Measurements from ENCODE around the gene RNF39. TPM values are rescaled to one million over a fixed set of nuclear protein-coding genes. Genes with fewer than 3 reads are reported as not detected.
A peak's percentile ranks its signal among the peaks of the same experiment; 100 is the strongest.

The RNF39 gene
- total RNA-seq, 1 donor from 2014 or later, result not detected

- intact Hi-C loops (cut with DNase I), result no loop called here
- ATAC-seq (no peak), DNase-seq (ENCODE audit: low spot score) (peak; percentile 64)
Measured at GRCh38 chr6:30100585-30101443, 25.2 kb upstream of the RNF39 start.

DNA sequence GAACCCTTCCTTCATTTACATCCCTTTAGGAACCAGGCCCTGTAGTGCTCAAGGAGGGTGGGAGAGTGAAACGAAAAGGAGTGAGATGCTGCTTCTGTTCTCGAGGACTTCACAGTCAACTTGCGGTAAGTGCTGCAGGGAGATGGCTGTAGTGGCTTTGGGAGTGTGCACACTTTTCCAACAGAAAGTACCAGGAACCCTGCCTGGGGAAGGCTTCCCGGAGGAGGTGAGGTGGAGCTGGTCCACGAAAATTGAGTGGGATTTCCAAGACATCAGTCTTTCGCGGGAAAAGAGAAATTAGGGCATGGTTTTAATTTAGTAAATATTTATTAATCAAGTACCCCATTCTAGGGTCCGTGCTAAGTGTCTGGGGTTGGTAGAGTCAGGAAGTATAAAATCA, 24.6 kb upstream of the RNF39 start:
- ATAC-seq (no peak), DNase-seq (ENCODE audit: low spot score) (no peak)
- intact Hi-C loops (cut with DNase I), result no loop called here

DNA sequence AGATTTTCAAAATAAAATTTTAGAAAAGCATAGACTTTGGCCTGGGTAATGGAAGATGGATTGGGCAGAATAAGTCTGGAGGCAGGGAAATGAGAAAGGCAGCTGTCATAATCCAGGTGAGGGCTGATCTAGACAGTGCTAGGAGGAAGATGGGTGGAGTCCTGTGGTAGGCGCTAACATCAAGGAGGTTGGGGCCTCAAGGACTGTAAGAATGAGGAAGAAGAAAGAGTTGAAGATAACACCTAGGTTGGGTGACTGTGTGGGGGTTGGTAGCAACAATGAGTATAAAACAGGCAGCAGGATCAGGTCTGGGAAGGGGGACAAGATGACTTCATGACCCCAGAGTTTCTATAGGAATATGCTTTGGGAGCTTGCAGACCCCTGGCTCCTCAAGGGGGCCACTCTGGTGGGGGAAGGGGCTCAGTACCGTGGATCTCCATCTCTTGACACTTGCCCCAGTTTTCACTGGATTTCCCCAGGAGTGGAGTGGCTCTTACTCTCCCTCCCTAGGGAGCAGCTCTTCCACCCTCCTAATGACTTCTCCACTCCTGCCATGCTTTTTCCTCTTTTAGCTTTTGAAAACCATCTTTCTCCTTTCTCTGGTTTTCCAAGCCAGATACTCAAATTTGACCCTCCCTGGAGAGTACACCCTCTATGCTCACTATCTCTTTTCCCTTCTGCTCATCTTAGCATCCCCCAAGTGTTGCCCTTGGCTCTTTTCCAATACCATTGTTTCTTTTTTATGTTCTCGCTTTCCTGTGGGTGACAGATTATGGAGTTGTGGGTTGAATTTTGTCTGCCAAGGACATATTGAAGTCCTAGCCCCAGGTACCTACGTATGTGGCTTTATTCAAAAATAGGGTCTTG, 22.6 kb upstream of the RNF39 start:
- ATAC-seq (no peak), DNase-seq (ENCODE audit: low spot score) (no peak)
- intact Hi-C loops (cut with DNase I), result no loop called here

DNA sequence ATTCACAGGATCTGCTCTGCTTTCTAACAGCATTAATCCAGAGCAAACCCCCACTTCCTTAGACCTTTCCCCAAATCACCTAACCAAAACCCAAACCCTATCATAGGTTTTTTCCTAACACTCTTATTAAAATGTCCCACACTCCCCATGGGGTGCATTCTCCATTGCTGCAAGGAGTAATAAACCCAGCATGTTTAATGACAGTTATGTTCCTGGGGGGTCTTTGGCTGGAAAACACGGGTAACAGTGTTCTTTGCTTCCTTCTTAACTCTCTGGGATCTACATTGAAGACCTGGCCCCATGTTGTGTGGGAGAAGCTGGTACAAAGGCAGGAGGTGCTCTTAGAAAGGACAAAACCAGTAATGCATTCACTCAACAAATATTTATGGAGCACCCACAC, 21.3 kb upstream of the RNF39 start:
- ATAC-seq (no peak), DNase-seq (ENCODE audit: low spot score) (no peak)
- intact Hi-C loops (cut with DNase I), result no loop called here

DNA sequence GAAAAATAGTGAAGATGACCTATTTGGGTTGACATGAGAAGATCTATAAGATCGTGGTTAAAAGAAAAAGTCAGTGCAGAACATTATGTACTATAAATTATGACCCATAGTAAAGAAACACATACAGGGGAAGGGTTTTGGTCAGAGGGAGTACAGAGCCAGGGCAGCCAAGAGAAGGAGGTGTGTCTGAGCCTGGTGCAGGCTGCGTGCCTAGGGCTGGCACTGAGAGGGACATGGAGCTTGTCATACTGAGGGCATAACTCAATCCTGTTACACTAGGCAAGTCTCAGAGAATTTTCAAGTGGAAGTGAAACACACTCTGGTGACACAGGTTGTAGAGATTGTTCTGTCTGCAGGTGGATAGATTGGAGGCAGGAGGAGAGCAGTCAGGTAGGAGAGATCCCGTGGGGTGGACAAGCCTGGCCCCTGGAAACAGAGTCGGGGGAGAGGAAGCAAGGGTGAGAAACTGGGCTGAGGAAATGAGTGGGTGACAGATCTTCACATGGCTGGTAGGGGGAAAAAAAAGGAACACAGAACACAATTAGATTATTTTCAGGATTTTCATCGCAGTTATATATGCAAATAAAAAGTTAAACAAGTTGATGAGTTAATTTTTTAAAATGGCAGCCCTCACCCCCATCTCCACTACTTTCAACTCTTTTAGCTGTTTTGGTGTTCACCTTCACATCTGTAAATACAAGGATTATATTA, 18.5 kb upstream of the RNF39 start:
- intact Hi-C loops (cut with DNase I), result no loop called here

GRCh38 chr6:30092852-30093543, 17.4 kb upstream of the RNF39 start:
- ATAC-seq (no peak), DNase-seq (ENCODE audit: low spot score) (no peak)
- intact Hi-C loops (cut with DNase I), result no loop called here

More for the DNA sequence above, 18.5 kb upstream of the RNF39 start:
- no peak for DNase-seq (ENCODE audit: low spot score)
- ATAC-seq, result no peak

- DNase-seq (ENCODE audit: low spot score) (no peak), ATAC-seq (peak; percentile 56)
- intact Hi-C loops (cut with DNase I), result no loop called here
Measured at GRCh38 chr6:30091577-30092381, 16.2 kb upstream of the RNF39 start.

DNA sequence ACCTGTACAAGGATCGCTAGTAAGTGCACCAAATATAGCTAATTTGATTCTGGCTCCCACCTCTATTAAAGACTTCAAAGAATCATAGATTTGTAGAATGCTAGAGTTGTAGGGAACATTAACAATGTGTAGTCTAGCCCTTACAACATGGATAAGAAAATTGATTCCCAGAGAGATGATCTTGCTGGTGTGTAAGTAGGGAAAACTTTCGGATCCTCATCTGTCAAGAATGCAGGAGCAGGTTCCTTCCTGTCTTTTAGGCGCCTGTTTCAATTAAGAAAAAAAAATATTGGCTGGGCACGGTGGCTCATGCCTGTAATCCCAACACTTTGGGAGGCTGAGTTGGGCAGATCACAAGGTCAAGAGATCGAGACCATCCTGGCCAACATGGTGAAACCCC, 12.3 kb upstream of the RNF39 start:
- no peak for ATAC-seq
- DNase-seq (ENCODE audit: low spot score), result no peak
- intact Hi-C loops (cut with DNase I), result no loop called here

GRCh38 chr6:30077218-30077617, 1.6 kb upstream of the RNF39 start:
- intact Hi-C loops (cut with DNase I), result no loop called here
- DNase-seq (ENCODE audit: low spot score) (no peak), ATAC-seq (no peak)

- DNase-seq (ENCODE audit: low spot score) (no peak), ATAC-seq (peak; percentile 33)
- intact Hi-C loops (cut with DNase I), result no loop called here
Measured at GRCh38 chr6:30075790-30076732, 492 bp upstream of the RNF39 start.

GRCh38 chr6:30074331-30075093, 1.1 kb downstream of the RNF39 start:
- intact Hi-C loops (cut with DNase I), result no loop called here
- ATAC-seq, result peak; percentile 31
- DNase-seq (ENCODE audit: low spot score), result no peak

- ATAC-seq (no peak), DNase-seq (ENCODE audit: low spot score) (no peak)
- intact Hi-C loops (cut with DNase I), result no loop called here
Measured at GRCh38 chr6:30073489-30074235, 1.9 kb downstream of the RNF39 start.

DNA sequence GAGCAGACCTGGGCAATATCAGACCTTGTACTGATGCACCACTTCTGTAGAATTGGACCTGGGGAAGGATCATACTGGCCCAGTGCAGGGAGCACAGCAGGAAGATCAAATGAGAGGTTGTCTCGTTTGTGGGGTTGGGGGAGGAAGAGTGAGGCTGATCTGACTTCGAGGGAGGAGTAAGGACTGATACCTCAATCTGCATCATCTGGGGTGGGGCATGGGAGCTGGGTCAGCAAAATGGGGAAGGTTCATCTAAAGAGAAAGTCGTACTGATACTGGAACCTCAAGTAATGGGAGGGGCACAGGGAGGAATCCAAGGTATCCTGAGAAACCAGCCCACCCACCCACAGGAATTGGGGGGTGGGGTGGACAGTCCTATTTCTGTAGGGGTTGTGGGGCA, 3.7 kb downstream of the RNF39 start:
- no peak for DNase-seq (ENCODE audit: low spot score)
- intact Hi-C loops (cut with DNase I), result no loop called here

DNA sequence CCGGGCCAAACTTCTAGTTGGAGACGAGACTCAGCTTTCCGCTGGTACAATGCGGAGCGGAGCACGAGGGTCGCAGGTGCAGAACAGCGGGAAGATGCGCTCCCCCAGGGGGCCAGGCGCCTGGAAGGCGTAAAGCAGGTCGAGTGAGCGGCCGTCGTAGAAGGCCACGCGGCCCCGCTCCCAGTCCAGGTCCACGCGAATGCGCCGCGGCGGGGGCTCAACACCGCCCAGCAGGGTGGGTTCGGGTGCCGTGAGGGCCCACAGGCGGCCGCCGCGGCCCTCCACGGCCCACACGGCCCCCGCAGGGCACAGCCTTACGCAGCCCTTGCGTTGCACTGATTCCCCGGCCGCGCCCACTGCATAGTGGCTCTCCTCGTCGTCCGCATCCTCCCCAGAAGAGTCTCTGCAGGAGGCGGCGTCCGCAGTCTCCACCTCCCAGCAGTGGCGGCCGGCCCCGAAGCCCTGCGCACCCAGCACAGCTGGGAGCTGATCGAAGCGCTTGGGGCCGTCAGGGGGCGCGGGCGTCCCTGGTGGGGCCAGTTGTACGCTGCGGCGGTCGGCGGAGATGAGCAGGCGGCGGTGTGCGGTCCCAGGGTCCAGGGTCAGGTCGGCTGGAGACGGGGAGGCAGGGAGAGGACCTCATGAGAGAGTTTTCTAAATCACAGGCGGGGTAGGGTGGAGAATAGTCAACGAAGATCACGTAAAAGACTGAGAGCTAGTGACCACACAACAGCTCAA, 4.3 kb downstream of the RNF39 start:
- DNase-seq (ENCODE audit: low spot score) (no peak), ATAC-seq (no peak)
- intact Hi-C loops (cut with DNase I), result no loop called here

More for the DNA sequence above, 3.7 kb downstream of the RNF39 start:
- ATAC-seq, result no peak

Measured in sciatic nerve (tissue), 2 donors.